IPS DF 19.7 (cell line): Measurements from ENCODE around the gene ARMH3.

Source experiments
- DNase-seq: peaks from one replicate; pipeline ENCODE4 v3.0.0-alpha.2; 2013; ENCODE audit warnings: low read depth, low spot score

ARMH3 gene

GRCh38 chr10:101939008-101939648 is 116.8 kb downstream of the ARMH3 start:
- DNase-seq, result no peak

DNA sequence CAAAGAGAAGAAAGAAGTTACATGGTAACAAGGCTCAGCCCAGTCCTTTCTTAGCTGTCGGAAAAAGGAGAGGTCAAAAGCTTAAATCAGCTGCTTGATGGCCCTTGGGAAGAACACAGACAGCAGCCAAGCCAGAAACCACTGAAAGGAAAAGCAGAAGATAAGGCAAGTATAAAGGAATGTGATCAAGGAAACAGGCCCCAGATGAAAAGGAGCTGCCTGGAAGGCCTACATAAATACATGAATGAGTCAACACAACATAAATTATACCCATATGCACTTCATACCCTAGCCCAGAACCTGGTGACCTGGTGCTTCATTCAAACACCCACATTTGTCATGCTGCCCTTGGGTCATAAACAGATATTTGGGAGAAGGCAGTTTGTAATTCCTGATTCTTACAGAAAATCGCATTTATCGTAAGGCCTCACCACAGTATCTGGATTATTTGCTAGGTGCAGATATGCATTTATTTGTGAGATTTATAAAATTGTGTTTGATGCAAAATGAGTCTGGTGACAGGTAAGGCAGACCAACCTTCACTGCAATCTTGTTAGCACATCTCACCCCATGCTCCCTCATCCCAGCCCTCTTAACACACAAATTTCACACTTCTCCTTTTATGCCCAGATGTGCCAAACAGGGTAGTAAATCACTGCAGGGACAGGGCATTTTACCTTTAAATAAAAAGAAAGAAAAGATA is 117.5 kb downstream of the ARMH3 start:
- no peak for DNase-seq

- no peak for DNase-seq
Measured at GRCh38 chr10:101935431-101935830, 120.5 kb downstream of the ARMH3 start.

DNA sequence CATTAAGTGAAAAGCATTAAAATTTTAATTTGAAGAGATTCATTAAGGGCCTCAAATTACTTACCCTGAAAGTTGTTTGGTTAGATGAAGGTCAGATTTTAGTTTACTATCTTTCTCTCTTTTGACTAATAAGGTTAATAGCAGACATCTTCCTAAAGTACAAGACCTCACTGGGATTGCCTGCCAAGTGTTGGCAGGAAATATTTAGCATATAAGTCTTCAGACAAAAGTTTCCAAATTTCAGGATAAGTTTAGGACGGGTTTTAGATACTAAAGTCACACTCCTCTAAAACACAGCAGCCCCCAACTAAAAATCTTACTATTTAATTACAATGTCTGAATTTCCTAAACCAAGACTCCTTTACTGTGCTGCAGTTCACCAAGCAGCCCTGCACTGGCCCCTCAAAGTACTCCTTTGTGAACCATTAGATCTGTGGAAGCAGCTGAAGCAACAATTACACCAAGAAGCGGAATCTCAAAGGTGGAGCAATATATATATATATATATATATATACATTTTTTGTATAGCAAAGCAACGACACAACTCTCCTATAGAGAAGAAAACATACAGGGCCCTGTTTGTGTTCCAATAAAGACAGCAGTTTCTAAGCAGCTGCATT is 121.2 kb downstream of the ARMH3 start:
- DNase-seq, result no peak

- no peak for DNase-seq
Measured at GRCh38 chr10:101933976-101934375, 122.0 kb downstream of the ARMH3 start.

GRCh38 chr10:101932183-101932582 is 123.8 kb downstream of the ARMH3 start:
- DNase-seq, result no peak

- DNase-seq, result no peak
Measured at GRCh38 chr10:101925027-101925426, 130.9 kb downstream of the ARMH3 start.

- DNase-seq, result no peak
Measured at GRCh38 chr10:101923256-101923655, 132.7 kb downstream of the ARMH3 start.

DNA sequence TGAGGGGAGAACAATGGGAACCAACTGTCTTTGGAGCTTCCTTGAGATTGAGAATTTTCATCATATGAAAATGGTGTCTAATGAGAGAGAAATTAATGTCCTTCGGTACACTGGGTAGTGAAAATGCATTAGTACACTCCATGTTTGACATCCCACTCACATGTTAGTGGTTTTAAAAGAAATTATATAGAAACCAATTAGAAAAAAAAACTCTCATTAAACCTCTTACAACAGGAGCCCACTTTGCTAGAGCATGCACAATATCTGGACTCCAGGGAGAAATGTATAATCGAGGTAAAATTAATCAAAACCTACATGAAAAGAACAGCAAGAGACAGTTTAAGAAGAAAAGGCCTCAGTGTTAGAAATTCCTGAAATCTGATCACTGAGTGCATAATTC is 133.1 kb downstream of the ARMH3 start:
- no peak for DNase-seq

- DNase-seq, result no peak
Measured at GRCh38 chr10:101920546-101920945, 135.4 kb downstream of the ARMH3 start.

GRCh38 chr10:101919026-101919770 is 136.8 kb downstream of the ARMH3 start:
- DNase-seq, result no peak

- no peak for DNase-seq
Measured at GRCh38 chr10:101912561-101913179, 143.3 kb downstream of the ARMH3 start.

DNA sequence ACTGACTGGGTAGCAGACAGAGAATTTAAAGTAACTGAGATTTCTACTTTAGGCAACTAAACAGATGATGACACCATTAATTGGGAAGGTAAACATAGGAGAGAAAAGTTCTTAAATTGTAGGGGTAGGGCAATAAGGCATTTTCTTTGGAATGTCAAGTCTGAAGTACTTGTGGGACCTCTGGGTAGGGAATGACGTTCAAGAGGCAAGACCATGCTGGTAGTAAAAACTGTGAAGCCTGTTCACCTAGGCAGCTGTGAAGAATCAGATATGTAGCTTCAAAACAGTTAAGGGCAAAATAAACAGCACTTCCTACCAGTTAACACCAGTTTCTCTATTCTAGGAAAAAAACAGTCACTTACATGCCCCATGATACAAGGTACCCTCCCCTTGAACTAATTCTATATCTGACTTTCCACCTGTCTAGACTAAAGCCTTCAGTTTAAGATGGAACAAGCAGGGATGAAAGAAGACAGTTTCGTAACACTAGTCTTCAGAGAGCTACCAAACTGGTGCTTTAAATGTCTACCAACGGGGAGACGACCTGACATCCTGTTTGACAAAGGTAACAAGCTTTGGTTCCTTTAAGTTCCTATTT is 149.3 kb downstream of the ARMH3 start:
- no peak for DNase-seq

DNA sequence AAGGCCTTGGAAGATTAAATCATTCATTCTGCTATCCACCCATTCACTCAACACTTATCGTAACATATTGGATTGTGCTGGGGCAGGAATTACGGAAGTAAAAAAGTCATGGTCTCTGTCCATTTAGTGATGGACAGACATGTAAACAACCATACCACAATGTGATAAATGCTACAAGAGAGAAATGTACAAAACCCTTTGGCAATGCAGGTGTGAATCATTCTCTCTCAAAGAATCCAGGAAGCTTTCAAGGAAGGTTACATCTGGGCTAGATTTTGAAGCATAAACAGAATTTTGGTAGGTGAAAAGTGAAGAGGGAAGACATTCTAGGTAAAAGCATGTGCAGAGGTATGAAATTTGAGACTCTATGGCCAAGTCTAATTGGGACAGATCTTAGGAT is 150.7 kb downstream of the ARMH3 start:
- no peak for DNase-seq

DNA sequence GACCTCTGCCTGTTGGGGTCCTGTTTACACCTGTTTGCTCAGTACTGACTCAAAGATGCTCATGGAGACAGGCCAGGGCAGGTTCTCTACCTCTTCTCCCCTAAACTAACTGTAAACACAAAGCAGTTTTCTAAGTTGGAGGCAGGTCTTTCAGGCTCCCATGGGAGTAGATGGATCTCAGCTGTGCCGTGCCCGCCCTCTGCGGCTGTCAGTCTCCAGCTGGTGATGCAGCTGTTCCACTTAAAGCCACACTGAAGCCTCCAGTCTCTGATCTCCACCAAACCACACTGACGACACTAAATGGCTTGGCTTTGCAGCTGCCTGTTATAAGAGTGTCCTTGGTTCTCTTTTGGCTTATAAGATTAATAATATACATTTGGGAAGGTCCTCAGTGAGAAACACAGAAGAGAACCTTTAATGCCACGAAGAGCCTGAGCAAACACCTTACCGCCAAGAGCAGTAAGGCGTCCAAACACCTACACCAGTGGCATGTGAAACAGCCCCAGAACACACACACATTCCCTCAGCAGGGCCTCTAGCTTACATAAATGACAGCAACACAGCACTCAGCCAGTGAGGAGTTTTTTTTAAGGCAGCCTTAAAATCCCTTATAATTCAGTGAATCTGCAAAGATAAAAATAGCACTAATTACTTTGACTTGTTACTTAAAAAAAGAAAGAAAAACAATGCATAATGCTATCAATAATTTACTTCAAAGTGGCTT is 152.0 kb downstream of the ARMH3 start:
- no peak for DNase-seq

- no peak for DNase-seq
Measured at GRCh38 chr10:101902820-101903145, 153.2 kb downstream of the ARMH3 start.

DNA sequence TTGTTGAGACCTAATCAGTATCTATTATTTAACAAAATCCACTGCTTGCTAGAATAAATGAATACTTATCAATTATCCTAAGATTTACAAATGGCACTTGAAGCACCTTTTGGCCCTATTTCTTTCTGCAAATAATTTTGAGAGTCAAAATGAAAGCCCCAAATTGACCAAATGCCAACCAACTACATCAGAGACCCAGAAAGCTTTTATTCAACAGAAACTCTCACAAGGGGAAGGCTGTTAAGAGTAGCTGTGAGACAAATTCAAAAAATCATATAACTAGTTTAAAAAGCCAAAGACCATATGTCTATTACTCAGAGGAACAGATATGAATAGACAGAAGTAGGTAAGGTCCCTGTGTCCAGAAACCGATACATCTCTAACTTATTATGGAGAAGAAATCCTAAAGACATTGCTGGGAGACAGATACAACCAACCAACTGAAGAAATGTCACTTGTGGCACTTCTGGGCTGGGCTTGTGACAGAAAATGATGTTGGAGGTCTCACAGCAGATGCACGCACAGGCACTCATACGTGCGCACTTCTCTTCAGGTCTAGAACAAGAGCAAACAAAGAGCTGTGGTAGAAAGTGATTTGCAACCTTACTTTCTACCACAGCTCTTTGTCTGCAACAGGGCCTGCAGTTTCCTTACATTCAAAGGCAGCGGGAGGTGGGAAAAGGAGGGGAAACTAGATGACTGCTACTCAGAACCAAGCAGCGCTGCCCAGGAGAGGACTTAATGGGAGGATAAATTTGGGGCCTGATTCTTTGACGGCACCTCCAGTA is 153.7 kb downstream of the ARMH3 start:
- DNase-seq, result no peak

GRCh38 chr10:101901340-101901739 is 154.6 kb downstream of the ARMH3 start:
- DNase-seq, result no peak

DNA sequence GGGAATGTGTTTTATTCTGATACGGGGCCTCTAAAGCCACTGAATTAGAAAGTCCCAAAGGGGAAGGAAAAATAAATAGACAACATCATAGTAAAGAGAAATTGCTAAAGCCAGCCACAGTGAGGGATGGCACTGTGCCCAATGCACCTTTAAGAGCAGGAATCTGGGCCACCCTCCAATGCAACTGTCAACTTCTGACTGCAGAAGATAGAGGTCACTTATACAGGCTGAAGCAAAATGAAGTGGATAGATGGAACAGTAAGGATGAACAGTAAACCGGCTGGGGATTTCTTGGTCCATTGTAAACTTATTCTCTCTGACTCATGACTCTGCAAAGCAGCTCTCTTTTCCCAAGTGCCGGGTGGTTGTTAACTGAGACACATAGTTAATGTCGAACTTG is 158.3 kb downstream of the ARMH3 start:
- no peak for DNase-seq

- no peak for DNase-seq
Measured at GRCh38 chr10:101896225-101896877, 159.6 kb downstream of the ARMH3 start.
